ENCODE measurements around the gene TMTC4.
"Not testable (repeated sequence)": the region's sequence is repeated elsewhere in the genome, so short reads cannot be mapped to it uniquely, and the experiment has no call there.

TMTC4 gene

GRCh38 chr13:100689191-100689590, 14.6 kb upstream of the TMTC4 start:
- Histone ChIP-seq H3K4me3 (ENCODE audit: low read depth, low read length) (no peak overlapping the region), H3K9ac (ENCODE audit: low read length) (no peak overlapping the region), H3K9me3 (ENCODE audit: control insufficient read depth, insufficient read depth, low read depth, low read length) (peaks cover 32% of the 10 kb centered on the region), H3K27ac (ENCODE audit: low read depth, low read length) (no peak overlapping the region), H3K36me3 (ENCODE audit: control insufficient read depth, insufficient read depth, low read length) (no peaks in the 10 kb centered on the region), H3K4me1 (ENCODE audit: control insufficient read depth, insufficient read depth, low read length) (no peaks in the 10 kb centered on the region), H3K27me3 (ENCODE audit: control insufficient read depth, insufficient read depth, low read length) (no peaks in the 10 kb centered on the region)

GRCh38 chr13:100680131-100680530, 5.5 kb upstream of the TMTC4 start:
- no peaks in the 10 kb centered on the region for H3K4me1 ChIP-seq (ENCODE audit: control insufficient read depth, insufficient read depth, low read length)
- H3K9ac ChIP-seq (ENCODE audit: low read length): no peak overlapping the region
- no peak overlapping the region for H3K4me3 ChIP-seq (ENCODE audit: low read depth, low read length)
- H3K27me3 ChIP-seq (ENCODE audit: control insufficient read depth, insufficient read depth, low read length): peaks cover 14% of the 10 kb centered on the region
- no peak overlapping the region for H3K27ac ChIP-seq (ENCODE audit: low read depth, low read length)
- no peaks in the 10 kb centered on the region for H3K36me3 ChIP-seq (ENCODE audit: control insufficient read depth, insufficient read depth, low read length)
- H3K9me3 ChIP-seq (ENCODE audit: control insufficient read depth, insufficient read depth, low read depth, low read length): no peaks in the 10 kb centered on the region

DNA sequence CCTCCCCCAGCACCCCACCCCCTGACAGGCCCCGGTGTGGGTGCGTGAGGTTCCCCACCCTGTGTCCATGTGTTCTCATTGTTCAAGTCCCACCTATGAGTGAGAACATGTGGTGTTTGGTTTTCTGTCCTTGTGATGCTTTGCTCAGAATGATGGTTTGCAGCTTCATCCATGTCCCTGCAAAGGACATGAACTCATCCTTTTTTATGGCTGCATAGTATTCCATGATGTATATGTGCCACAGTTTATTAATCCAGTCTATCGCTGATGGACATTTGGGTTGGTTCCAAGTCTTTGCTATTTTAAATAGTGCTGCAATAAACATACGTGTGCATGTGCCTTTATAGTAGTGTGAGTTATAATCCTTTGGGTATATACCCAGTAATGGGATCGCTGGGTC, 2.5 kb upstream of the TMTC4 start:
- not testable (repeated sequence) for H3K9ac ChIP-seq (ENCODE audit: low read length); H3K4me1 ChIP-seq (ENCODE audit: control insufficient read depth, insufficient read depth, low read length); H3K36me3 ChIP-seq (ENCODE audit: control insufficient read depth, insufficient read depth, low read length); H3K27ac ChIP-seq (ENCODE audit: low read depth, low read length); H3K4me3 ChIP-seq (ENCODE audit: low read depth, low read length); H3K9me3 ChIP-seq (ENCODE audit: control insufficient read depth, insufficient read depth, low read depth, low read length)
- peaks cover 14% of the 10 kb centered on the region for H3K27me3 ChIP-seq (ENCODE audit: control insufficient read depth, insufficient read depth, low read length)

DNA sequence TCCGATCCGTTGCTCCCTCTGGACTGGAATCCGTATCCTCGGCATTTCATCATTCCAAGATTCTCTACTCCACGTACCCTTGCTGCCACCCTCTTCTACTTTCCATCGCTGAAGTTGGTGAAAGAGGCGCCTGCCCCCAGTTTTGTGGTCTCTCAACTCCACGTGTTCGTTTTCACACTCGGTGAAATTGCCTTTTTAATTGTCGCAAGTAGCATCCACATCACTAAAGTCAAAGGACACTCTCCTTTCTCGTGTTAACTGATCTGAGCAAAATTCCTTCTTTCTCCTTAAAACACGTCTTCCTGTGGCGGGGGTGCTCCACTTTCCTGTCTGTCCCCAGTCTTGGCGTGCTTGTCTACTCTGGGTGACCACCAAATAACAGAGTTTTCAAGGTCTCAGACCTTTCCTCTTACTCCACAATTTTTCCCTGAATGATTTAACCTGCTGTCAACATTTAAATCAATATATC, 1.1 kb upstream of the TMTC4 start:
- H3K9ac ChIP-seq (ENCODE audit: low read length): peak overlapping the region; percentile 60

DNA sequence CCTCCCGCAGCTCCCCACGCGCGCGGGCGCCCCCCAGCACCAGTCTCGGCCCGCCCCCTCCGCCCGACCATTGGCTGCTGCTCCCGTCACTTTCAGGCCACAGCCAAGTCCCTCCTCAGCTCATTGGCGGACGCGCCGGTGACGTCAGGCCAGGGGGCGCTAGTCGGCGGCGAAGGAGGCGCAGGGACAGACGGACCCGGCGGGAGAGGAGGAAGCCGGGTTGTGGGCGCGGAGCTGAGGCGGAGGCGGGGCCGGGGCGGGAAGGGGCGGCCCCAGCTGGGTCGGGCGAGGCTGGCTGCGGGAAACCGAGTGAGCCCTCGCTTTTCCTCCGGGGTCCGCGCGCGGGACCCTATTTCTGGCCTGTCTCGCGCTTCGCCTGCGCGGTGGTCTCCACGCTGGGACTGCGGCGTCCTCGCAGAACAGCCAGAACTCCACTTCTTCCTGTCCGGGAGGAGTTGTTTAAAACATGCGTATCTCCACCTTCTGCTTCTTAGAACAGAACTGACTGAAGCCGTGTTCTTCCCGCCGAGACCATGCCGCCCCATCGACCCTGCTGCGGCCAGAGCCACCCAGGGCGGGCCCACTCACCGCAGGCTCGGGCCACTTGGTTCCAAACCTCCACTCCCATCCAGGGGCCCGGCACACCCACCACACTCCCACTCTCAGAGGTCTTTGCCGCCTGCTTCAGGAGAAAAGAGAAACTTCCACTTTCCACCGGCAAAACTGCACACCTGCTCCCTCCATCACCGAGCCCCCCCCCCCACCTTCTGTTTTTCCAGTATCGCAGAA, 471 bp upstream of the TMTC4 start:
- Histone ChIP-seq H3K27me3 (ENCODE audit: control insufficient read depth, insufficient read depth, low read length) (peaks cover 14% of the 10 kb centered on the region), H3K36me3 (ENCODE audit: control insufficient read depth, insufficient read depth, low read length) (peaks cover 3% of the 10 kb centered on the region), H3K4me3 (ENCODE audit: low read depth, low read length) (peak overlapping the region; percentile 90), H3K4me1 (ENCODE audit: control insufficient read depth, insufficient read depth, low read length) (peaks cover 8% of the 10 kb centered on the region; the same call in 1 of the 2 replicates), H3K9ac (ENCODE audit: low read length) (peak overlapping the region; percentile 60), H3K27ac (ENCODE audit: low read depth, low read length) (no peak overlapping the region), H3K9me3 (ENCODE audit: control insufficient read depth, insufficient read depth, low read depth, low read length) (no peaks in the 10 kb centered on the region)

More for the DNA sequence above, 1.1 kb upstream of the TMTC4 start:
- Histone ChIP-seq H3K4me3 (ENCODE audit: low read depth, low read length) (peak overlapping the region; percentile 90), H3K27ac (ENCODE audit: low read depth, low read length) (no peak overlapping the region), H3K36me3 (ENCODE audit: control insufficient read depth, insufficient read depth, low read length) (no peaks in the 10 kb centered on the region), H3K9me3 (ENCODE audit: control insufficient read depth, insufficient read depth, low read depth, low read length) (no peaks in the 10 kb centered on the region), H3K4me1 (ENCODE audit: control insufficient read depth, insufficient read depth, low read length) (peaks cover 8% of the 10 kb centered on the region; the same call in 1 of the 2 replicates), H3K27me3 (ENCODE audit: control insufficient read depth, insufficient read depth, low read length) (peaks cover 14% of the 10 kb centered on the region)

DNA sequence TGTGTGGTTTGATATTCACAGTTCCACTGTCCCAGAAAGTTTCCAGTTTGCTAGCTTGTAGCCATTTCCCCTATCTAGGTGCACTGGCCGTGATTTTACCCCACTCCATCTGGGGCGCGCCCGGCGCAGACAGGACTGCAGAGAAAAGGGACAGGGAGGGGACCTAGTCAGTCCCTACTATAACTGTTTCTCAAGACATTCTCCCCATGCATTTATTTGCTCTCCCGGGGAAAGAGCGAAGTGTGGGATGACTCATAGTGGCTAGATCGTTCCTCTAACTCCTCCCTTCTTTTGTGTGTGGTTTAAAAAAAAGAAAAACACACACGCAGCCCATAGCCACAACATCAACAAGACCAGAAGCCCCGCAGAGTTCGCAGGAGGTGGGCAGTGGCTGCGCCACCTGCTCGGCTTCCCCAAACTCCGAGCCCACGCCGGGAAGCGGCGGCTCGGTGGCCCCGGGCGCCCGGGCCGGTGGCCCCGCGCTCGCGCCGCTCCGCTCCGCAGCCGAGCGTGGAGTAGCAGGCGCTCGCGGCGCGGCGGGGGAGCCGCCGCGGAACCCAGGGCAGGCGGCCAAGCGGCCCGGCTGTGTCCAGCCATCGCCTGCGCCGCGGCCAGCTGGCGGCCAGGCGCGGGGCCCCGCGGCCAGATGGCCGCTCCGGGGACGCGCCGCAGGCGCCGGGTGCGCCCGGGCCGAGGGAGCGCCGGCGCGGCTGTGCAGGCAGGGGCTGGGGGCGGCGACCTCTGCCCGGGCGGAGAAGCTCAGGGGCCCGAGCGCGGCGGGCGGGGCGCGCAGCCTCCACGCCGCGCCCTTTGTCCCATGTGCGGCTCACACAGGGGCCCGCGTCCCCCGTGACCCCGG, 653 bp downstream of the TMTC4 start:
- Histone ChIP-seq H3K27ac (ENCODE audit: low read depth, low read length) (no peak overlapping the region), H3K4me1 (ENCODE audit: control insufficient read depth, insufficient read depth, low read length) (peaks cover 8% of the 10 kb centered on the region; the same call in 1 of the 2 replicates), H3K9ac (ENCODE audit: low read length) (peak overlapping the region; percentile 84), H3K36me3 (ENCODE audit: control insufficient read depth, insufficient read depth, low read length) (peaks cover 15% of the 10 kb centered on the region), H3K9me3 (ENCODE audit: control insufficient read depth, insufficient read depth, low read depth, low read length) (no peaks in the 10 kb centered on the region), H3K27me3 (ENCODE audit: control insufficient read depth, insufficient read depth, low read length) (peaks cover 14% of the 10 kb centered on the region), H3K4me3 (ENCODE audit: low read depth, low read length) (peak overlapping the region; percentile 90)

- no peaks in the 10 kb centered on the region for H3K9me3 ChIP-seq (ENCODE audit: control insufficient read depth, insufficient read depth, low read depth, low read length)
- peaks cover 8% of the 10 kb centered on the region; the same call in 1 of the 2 replicates for H3K4me1 ChIP-seq (ENCODE audit: control insufficient read depth, insufficient read depth, low read length)
- H3K9ac ChIP-seq (ENCODE audit: low read length): peak overlapping the region; percentile 61
- peaks cover 20% of the 10 kb centered on the region for H3K36me3 ChIP-seq (ENCODE audit: control insufficient read depth, insufficient read depth, low read length)
- H3K27me3 ChIP-seq (ENCODE audit: control insufficient read depth, insufficient read depth, low read length): peaks cover 14% of the 10 kb centered on the region
- H3K4me3 ChIP-seq (ENCODE audit: low read depth, low read length): peak overlapping the region; percentile 90
- H3K27ac ChIP-seq (ENCODE audit: low read depth, low read length): no peak overlapping the region
Observed at GRCh38 chr13:100673376-100673712, 1.3 kb downstream of the TMTC4 start.

GRCh38 chr13:100671389-100672182, 3.0 kb downstream of the TMTC4 start:
- H3K9me3 ChIP-seq (ENCODE audit: control insufficient read depth, insufficient read depth, low read depth, low read length): no peaks in the 10 kb centered on the region
- no peak overlapping the region for H3K4me3 ChIP-seq (ENCODE audit: low read depth, low read length)
- no peak overlapping the region for H3K27ac ChIP-seq (ENCODE audit: low read depth, low read length)
- H3K36me3 ChIP-seq (ENCODE audit: control insufficient read depth, insufficient read depth, low read length): peaks cover 36% of the 10 kb centered on the region
- peaks cover 12% of the 10 kb centered on the region for H3K27me3 ChIP-seq (ENCODE audit: control insufficient read depth, insufficient read depth, low read length)
- peaks cover 8% of the 10 kb centered on the region; the same call in 1 of the 2 replicates for H3K4me1 ChIP-seq (ENCODE audit: control insufficient read depth, insufficient read depth, low read length)
- H3K9ac ChIP-seq (ENCODE audit: low read length): no peak overlapping the region

DNA sequence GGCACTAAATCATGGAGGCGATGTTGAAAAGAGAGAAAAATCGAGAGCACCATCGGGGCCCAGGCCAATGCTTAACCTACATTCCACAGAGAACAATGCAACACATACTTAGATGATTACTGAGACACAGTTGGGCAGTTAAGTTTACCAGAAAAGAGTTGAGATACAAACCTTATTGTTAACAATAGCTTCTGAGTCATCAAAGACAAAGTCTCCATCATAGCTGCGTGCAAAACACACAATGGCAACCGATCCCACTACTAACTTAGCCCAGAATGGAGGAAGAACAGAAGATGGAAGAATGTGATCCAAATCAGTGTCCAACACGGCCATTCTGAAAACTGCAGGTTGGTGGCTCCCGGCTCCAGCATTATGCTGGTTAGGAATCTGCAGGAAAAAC, 6.2 kb downstream of the TMTC4 start:
- Histone ChIP-seq H3K36me3 (ENCODE audit: control insufficient read depth, insufficient read depth, low read length) (peaks cover 67% of the 10 kb centered on the region), H3K4me1 (ENCODE audit: control insufficient read depth, insufficient read depth, low read length) (peaks cover 6% of the 10 kb centered on the region; the same call in 1 of the 2 replicates), H3K9me3 (ENCODE audit: control insufficient read depth, insufficient read depth, low read depth, low read length) (no peaks in the 10 kb centered on the region), H3K27me3 (ENCODE audit: control insufficient read depth, insufficient read depth, low read length) (no peaks in the 10 kb centered on the region), H3K9ac (ENCODE audit: low read length) (no peak overlapping the region), H3K4me3 (ENCODE audit: low read depth, low read length) (no peak overlapping the region), H3K27ac (ENCODE audit: low read depth, low read length) (no peak overlapping the region)

GRCh38 chr13:100667894-100668293, 6.7 kb downstream of the TMTC4 start:
- H3K9ac ChIP-seq (ENCODE audit: low read length): no peak overlapping the region
- no peaks in the 10 kb centered on the region for H3K9me3 ChIP-seq (ENCODE audit: control insufficient read depth, insufficient read depth, low read depth, low read length)
- H3K36me3 ChIP-seq (ENCODE audit: control insufficient read depth, insufficient read depth, low read length): peaks cover 73% of the 10 kb centered on the region
- H3K4me1 ChIP-seq (ENCODE audit: control insufficient read depth, insufficient read depth, low read length): peaks cover under 1% of the 10 kb centered on the region; the same call in 1 of the 2 replicates
- no peak overlapping the region for H3K4me3 ChIP-seq (ENCODE audit: low read depth, low read length)
- H3K27me3 ChIP-seq (ENCODE audit: control insufficient read depth, insufficient read depth, low read length): no peaks in the 10 kb centered on the region
- H3K27ac ChIP-seq (ENCODE audit: low read depth, low read length): no peak overlapping the region
